ENCODE data around the gene TMTC4. TPM values are rescaled to one million over a fixed set of nuclear protein-coding genes. Genes with fewer than 3 reads are reported as not detected.

The TMTC4 gene
- total and polyA plus RNA-seq, 10 of the 15 experiments (the other 5 are each of a cell fraction or from before 2014, with no cell fraction given) = 3.3 to 24.6 (median 14.5) TPM

DNA sequence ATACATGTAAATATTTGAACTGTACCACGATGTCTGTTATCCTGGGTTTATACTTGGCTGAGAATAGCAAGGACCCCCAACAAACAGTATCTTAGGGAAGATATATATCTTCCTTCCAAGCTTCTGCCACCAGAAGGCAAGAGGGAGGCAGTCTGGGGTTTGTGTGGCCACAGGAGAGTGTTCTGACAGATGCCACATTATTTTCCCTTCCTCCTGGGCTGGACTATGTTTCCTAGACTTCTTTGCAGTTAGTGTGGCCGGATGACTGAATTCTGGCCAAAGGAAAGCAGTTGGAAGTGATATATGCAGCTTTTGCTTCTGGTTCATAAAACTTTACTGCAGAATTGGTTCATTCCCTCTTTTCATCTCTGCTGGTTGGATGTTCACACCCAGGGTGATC is 39.9 kb upstream of the TMTC4 start:
- ChIA-PET CTCF (no interaction called here), SMC1A (ENCODE audit: uncharacterized antibody, unreplicated experiment) (no interaction called here)
- no peaks in the 10 kb centered on the region for H3K79me2 ChIP-seq (ENCODE audit: control insufficient read depth, insufficient read depth, low read length)

More for the DNA sequence above, 39.9 kb upstream of the TMTC4 start:
- FAIRE-seq (no peak), DNase-seq (ENCODE audit: low read depth, low spot score) (no peak), ATAC-seq (no peak)
- no peaks in the 10 kb centered on the region for H3K4me1 ChIP-seq (ENCODE audit: control insufficient read depth, insufficient read depth, low read length)
- H3K36me3 ChIP-seq (ENCODE audit: control insufficient read depth in 2 of 2, insufficient read depth in 2 of 2, low read length in 1 of 2) = no peaks in the 10 kb centered on the region
- H3K9ac ChIP-seq (ENCODE audit: control insufficient read depth, insufficient read depth, low read length) = no peak overlapping the region
- 0% methylated on average over 2 of the region's 2 CpGs for WGBS (ENCODE audit: insufficient coverage, insufficient replicate concordance, low lambda C conversion rate, missing lambda C conversion rate)
- no peak overlapping the region for H3K27ac ChIP-seq (ENCODE audit: control insufficient read depth, insufficient read depth)
- no peaks in the 10 kb centered on the region for H4K20me1 ChIP-seq (ENCODE audit: control insufficient read depth, insufficient read depth)
- H2AFZ ChIP-seq (ENCODE audit: control insufficient read depth, low read depth, low read length) = no peak overlapping the region
- H3K27me3 ChIP-seq (replicated peaks in 1 of 2; ENCODE audit: control insufficient read depth in 2 of 2, insufficient read depth in 2 of 2, low read length in 1 of 2) = no peaks in the 10 kb centered on the region
- intact Hi-C loops (cut with micrococcal nuclease; ENCODE audit: unreplicated experiment) (no loop called here), in situ Hi-C loops (cut with MboI) (no loop called here)
- no peaks in the 10 kb centered on the region for H3K9me3 ChIP-seq (replicated peaks; ENCODE audit: control insufficient read depth, insufficient read depth, low read length)
- no peak overlapping the region for H3K4me3 ChIP-seq
- ChIA-PET RAD21 (ENCODE audit: unreplicated experiment) (no interaction called here), POLR2A (no interaction called here)
- no TSS peak for BruUV-seq (replicated peaks)
- TF ChIP-seq KLF5 (IDR thresholded peaks at IDR 0.05; ENCODE audit: partially characterized antibody) = no peak
- no peak for TF ChIP-seq FOXK2 (IDR thresholded peaks at IDR 0.05)
- TF ChIP-seq HDAC6 (IDR thresholded peaks at IDR 0.05; ENCODE audit: unreplicated experiment) = no peak
- no peak for TF ChIP-seq RFX5 (IDR thresholded peaks at IDR 0.05; ENCODE audit: low read depth, low read length)
- no peak for TF ChIP-seq USF1 (IDR thresholded peaks at IDR 0.05; ENCODE audit: borderline replicate concordance, extremely low read length, insufficient read depth, low read depth, low read length)
- no peak for TF ChIP-seq ZNF207 (IDR thresholded peaks at IDR 0.05; ENCODE audit: borderline replicate concordance)
- no peak for TF ChIP-seq ZNF384 (IDR thresholded peaks at IDR 0.05; ENCODE audit: borderline replicate concordance, low read depth, low read length)
- no peak for TF ChIP-seq ASH2L (IDR thresholded peaks at IDR 0.05; ENCODE audit: borderline replicate concordance, low read depth)
- TF ChIP-seq, protein P1, sequence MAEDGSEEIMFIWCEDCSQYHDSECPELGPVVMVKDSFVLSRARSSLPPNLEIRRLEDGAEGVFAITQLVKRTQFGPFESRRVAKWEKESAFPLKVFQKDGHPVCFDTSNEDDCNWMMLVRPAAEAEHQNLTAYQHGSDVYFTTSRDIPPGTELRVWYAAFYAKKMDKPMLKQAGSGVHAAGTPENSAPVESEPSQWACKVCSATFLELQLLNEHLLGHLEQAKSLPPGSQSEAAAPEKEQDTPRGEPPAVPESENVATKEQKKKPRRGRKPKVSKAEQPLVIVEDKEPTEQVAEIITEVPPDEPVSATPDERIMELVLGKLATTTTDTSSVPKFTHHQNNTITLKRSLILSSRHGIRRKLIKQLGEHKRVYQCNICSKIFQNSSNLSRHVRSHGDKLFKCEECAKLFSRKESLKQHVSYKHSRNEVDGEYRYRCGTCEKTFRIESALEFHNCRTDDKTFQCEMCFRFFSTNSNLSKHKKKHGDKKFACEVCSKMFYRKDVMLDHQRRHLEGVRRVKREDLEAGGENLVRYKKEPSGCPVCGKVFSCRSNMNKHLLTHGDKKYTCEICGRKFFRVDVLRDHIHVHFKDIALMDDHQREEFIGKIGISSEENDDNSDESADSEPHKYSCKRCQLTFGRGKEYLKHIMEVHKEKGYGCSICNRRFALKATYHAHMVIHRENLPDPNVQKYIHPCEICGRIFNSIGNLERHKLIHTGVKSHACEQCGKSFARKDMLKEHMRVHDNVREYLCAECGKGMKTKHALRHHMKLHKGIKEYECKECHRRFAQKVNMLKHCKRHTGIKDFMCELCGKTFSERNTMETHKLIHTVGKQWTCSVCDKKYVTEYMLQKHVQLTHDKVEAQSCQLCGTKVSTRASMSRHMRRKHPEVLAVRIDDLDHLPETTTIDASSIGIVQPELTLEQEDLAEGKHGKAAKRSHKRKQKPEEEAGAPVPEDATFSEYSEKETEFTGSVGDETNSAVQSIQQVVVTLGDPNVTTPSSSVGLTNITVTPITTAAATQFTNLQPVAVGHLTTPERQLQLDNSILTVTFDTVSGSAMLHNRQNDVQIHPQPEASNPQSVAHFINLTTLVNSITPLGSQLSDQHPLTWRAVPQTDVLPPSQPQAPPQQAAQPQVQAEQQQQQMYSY (CRISPR knock-in tag; IDR thresholded peaks at IDR 0.05) = no peak
- no peak for TF ChIP-seq IKZF1 (conservative IDR thresholded peaks at IDR 0.05)
- no peak for TF ChIP-seq SRF (IDR thresholded peaks at IDR 0.05; ENCODE audit: low read depth in 2 of 2, low read length in 2 of 2)
- TF ChIP-seq ATF3 (IDR thresholded peaks at IDR 0.05; ENCODE audit: borderline replicate concordance, extremely low read depth, low read depth, low read length) = no peak
- no peak for TF ChIP-seq RAD21 (IDR thresholded peaks at IDR 0.05; ENCODE audit: insufficient read depth, low read depth, low read length)
- H3K4me2 ChIP-seq (ENCODE audit: control insufficient read depth, insufficient read depth) = no peak overlapping the region
